Heart left ventricle (tissue), 16 donors: ENCODE results near the gene SLC26A1. TPM values are rescaled to one million over a fixed set of nuclear protein-coding genes. Genes with fewer than 3 reads are reported as not detected.

Experiments
- ATAC-seq, 4 donors: fragments of 200-7000 bp; cut with Tn5 transposase; one replicate each; pipeline ENCODE4 v1.9.1; 2020 to 2022; ENCODE audit warnings: moderate library complexity in 4 of 4, mild to moderate bottlenecking in 3 of 4, moderate number of reproducible peaks in 1 of 4
- DNase-seq, 5 donors: peaks; one replicate each; pipeline ENCODE4 v3.0.0-alpha.2; 2020
- H3K27ac ChIP-seq, 12 donors: fragments of 200-600 bp; sonication (generic) in 4 of 12; one replicate each; pipeline versions ENCODE4 v1.5.0 to v1.8.0; 2016 to 2022; ENCODE audit warnings: mild to moderate bottlenecking in 2 of 12
- H3K27me3 ChIP-seq, 9 donors: fragments of 200-600 bp; sonication (generic) in 2 of 9; one replicate each; pipeline versions ENCODE4 v1.5.1 to v1.8.0; 2016 to 2022; ENCODE audit warnings: mild to moderate bottlenecking in 3 of 9
- H3K36me3 ChIP-seq, 9 donors: fragments of 200-600 bp; sonication (generic) in 2 of 9; one replicate each; pipeline versions ENCODE4 v1.5.0 to v1.8.0; 2018 to 2022; ENCODE audit warnings: mild to moderate bottlenecking in 2 of 9
- H3K4me1 ChIP-seq, 12 donors: fragments of 200-600 bp; sonication (generic) in 4 of 12; one replicate each; pipeline versions ENCODE4 v1.5.0 to v1.8.0; 2016 to 2022; ENCODE audit warnings: mild to moderate bottlenecking in 3 of 12
- H3K4me3 ChIP-seq, 12 donors: fragments of 200-600 bp; sonication (generic) in 4 of 12; one replicate each; pipeline versions ENCODE4 v1.5.0 to v1.8.0; 2017 to 2022; ENCODE audit warnings: mild to moderate bottlenecking in 9 of 12, moderate library complexity in 4 of 12
- H3K9me3 ChIP-seq, 12 donors: fragments of 200-600 bp; sonication (generic) in 4 of 12; one replicate each; pipeline versions ENCODE4 v1.5.0 to v1.8.0; 2016 to 2022; ENCODE audit warnings: mild to moderate bottlenecking in 1 of 12
- CTCF ChIP-seq, 12 donors: fragments of 200-600 bp; sonication (generic) in 4 of 12; IDR thresholded peaks; one replicate each; pipeline versions ENCODE4 v1.5.0 to v1.8.0; 2018 to 2022; ENCODE audit warnings: antibody characterized with exemption in 12 of 12, mild to moderate bottlenecking in 5 of 12
- POLR2A ChIP-seq, 2 donors: fragments of 450-650 bp; IDR thresholded peaks; one replicate each; pipeline ENCODE4 v1.6.1; 2017; ENCODE audit warnings: antibody characterized with exemption in 2 of 2, mild to moderate bottlenecking in 2 of 2, moderate library complexity in 2 of 2
- WGBS, 4 donors: extraction: QIAGEN DNeasy Blood & Tissue Kit in 2 of 4; methylation state at CpG; one replicate each; pipeline versions ENCODE4 v1.1.5 to v1.1.7; 2013 to 2018; 5-methylcytosine and 5-hydroxymethylcytosine counted together
- intact Hi-C, 10 donors: fragments of 100-400 bp; cut with DNase I; formaldehyde crosslinking; loops; one replicate each; pipeline versions ENCODE4 v1.11.1 to v1.14.2; 2022
- polyA plus RNA-seq, 2 donors: library from polyadenylated mRNA; stranded (reverse); fragments of 200-250 nt; gene quantifications; one replicate each; pipeline ENCODE4 v1.2.3, GENCODE V29; 2013
- total RNA-seq, 9 donors: library from RNA; depleted of rRNA in 2 of 9; stranded (reverse); fragments of >200 nt in 2 of 9; fragmentation: NEBNext Ultra II Directional in 3 of 9; extraction: Animal tissue kit (Norgen Biotek cat#: 25700) in 3 of 9; gene quantifications; one replicate each; pipeline versions ENCODE4 v1.1.0 to v1.2.4, GENCODE V29; 2016 to 2023
- donor health status: ischemic (EF 13 %, LVEDD 7.1; RV severe dilation, severe dysfunction).
- donor health status: healthy with polysubstance abuse.
- donor health status: DM: no; HTN: yes; CAD: no.
- donor health status: DM: no; HTN: no; CAD: no.
- donor health status: ischemic (EF 25% LVEDD 6.9; RV normal size, moderate dysfunction).
- donor health status: ischemic (EF 25% LVEDD 5.7; RV mildly dilated, moderate dysfunction).
- donor health status: healthy.
- donor health status: DM: yes; HTN: yes; CAD: no.
- donor health status: ischemic (EF 35%, LVEDD 5.7; RV mildly dilated, moderate dysfunction).
- donor health status: nonischemic (EF 11% LVEDD 7.7; RV severe dilation, severe dysfunction).
- donor health status: DM: yes; HTN: yes; CAD: no.
- donor health status: PGD.
- donor health status: ischemic (EF 29% LVEDD 5.4; RV normal size, mild dysfunction).
- donor health status: nonischemic (EF 23%, LVEDD 6.1; RV moderate dilation, normal function).

Gene SLC26A1
- total and polyA plus RNA-seq, 11 donors: 0.03 to 0.27 (median 0.25) TPM; not detected in 5

GRCh38 chr4:964346-965025 is 28.7 kb downstream of the SLC26A1 start:
- no peak overlapping the region for H3K27ac ChIP-seq
- H3K4me1 ChIP-seq: peaks cover 0 to 12% (median 0%) of the 10 kb centered on the region in 12 donors
- WGBS, 4 donors: 84 to 94% (median 93%) methylated on average over 4 to 23 of the region's 23 CpGs
- peaks cover 0 to 67% (median 10%) of the 10 kb centered on the region in 9 donors for H3K36me3 ChIP-seq
- H3K9me3 ChIP-seq: no peaks in the 10 kb centered on the region
- ATAC-seq: no peak
- TF ChIP-seq POLR2A (IDR thresholded peaks at IDR 0.05) (no peak), CTCF (IDR thresholded peaks at IDR 0.05) (no peak)
- H3K27me3 ChIP-seq: peaks cover 0 to 13% (median 0%) of the 10 kb centered on the region in 9 donors
- H3K4me3 ChIP-seq: no peak overlapping the region
- peak in 2 of 5 donors; percentile 24 to 53 for DNase-seq
- intact Hi-C loops: no loop called here

GRCh38 chr4:963276-964225 is 29.7 kb downstream of the SLC26A1 start:
- Histone ChIP-seq H3K9me3 (no peaks in the 10 kb centered on the region), H3K27ac (no peak overlapping the region), H3K4me1 (peaks cover 0 to 12% (median 0%) of the 10 kb centered on the region in 12 donors), H3K4me3 (no peak overlapping the region), H3K27me3 (peaks cover 0 to 11% (median 0%) of the 10 kb centered on the region in 9 donors), H3K36me3 (peaks cover 0 to 75% (median 10%) of the 10 kb centered on the region in 9 donors)
- WGBS, 4 donors: 94 to 96% (median 95%) methylated on average over 22 to 39 of the region's 39 CpGs
- ATAC-seq (no peak), DNase-seq (peak in 1 of 5 donors; percentile 61)
- TF ChIP-seq CTCF (IDR thresholded peaks at IDR 0.05): no peak
- TF ChIP-seq POLR2A (IDR thresholded peaks at IDR 0.05): no peak
- intact Hi-C loops: no loop called here

- Histone ChIP-seq H3K4me1 (peaks cover 0 to 3% (median 0%) of the 10 kb centered on the region in 12 donors), H3K36me3 (peaks cover 0 to 85% (median 13%) of the 10 kb centered on the region in 9 donors), H3K27ac (no peak overlapping the region), H3K27me3 (peaks cover 0 to under 1% (median 0%) of the 10 kb centered on the region in 9 donors), H3K4me3 (no peak overlapping the region), H3K9me3 (no peaks in the 10 kb centered on the region)
- peak in 1 of 5 donors; percentile 64 for DNase-seq
- ATAC-seq: no peak
- intact Hi-C loops: no loop called here
- TF ChIP-seq CTCF (IDR thresholded peaks at IDR 0.05): no peak
- 92 to 94% (median 93%) methylated on average over 25 to 54 of the region's 54 CpGs for WGBS, 4 donors
Measured at GRCh38 chr4:962231-963208, 30.7 kb downstream of the SLC26A1 start.
